Activated CD8-positive, alpha-beta memory T cell treated with anti-CD3 and anti-CD28 coated beads, Interleukin-2, amount 50 U/mL, for 24 hours (primary cell): ENCODE measurements around the gene INPP5B.
"Not testable (repeated sequence)": the region's sequence is repeated elsewhere in the genome, so short reads cannot be mapped to it uniquely, and the experiment has no call there.

Source experiments
- DNase-seq: peaks from one replicate; pipeline ENCODE4 v3.0.0-alpha.2; 2020; ENCODE audit errors: extremely low read depth

INPP5B gene

GRCh38 chr1:37914719-37915475 is 32.0 kb downstream of the INPP5B start:
- no peak for DNase-seq

GRCh38 chr1:37911478-37911877 is 35.4 kb downstream of the INPP5B start:
- not testable (repeated sequence) for DNase-seq

DNA sequence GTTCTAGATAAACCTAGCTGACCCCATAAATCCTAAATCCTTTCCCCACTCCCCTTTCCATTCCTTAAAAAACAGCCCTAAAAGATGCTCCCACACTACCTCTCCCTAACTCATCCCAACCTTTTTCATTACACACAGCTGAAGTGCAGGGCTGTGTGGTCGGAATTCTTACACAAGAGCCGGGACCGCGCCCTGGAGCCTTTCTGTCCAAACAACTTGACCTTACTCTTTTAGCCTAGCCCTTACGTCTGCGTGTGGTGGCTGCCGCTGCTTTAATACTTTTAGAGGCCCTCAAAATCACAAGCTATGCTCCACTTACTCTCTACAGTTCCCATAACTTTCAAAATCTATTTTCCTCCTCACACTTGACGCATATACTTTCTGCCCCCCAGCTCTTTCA is 36.0 kb downstream of the INPP5B start:
- DNase-seq, result not testable (repeated sequence)

DNA sequence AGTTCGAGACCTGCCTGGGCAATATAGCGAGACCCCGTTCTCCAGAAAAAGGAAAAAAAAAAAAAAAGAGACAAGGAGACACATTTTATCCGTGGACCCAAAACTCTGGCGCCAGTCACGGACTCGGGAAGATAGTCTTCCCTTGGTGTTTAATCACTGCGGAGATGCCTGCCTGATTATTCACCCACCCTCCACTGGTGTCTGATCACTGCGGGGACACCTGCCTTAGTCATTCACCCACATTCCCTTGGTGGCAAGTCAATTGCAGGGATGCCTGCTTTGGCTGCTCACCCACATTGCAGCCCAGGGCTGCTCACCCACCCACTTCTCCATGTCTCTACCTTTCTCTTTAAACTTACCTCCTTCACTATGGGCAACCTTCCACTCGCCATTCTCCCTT is 38.3 kb downstream of the INPP5B start:
- not testable (repeated sequence) for DNase-seq

DNA sequence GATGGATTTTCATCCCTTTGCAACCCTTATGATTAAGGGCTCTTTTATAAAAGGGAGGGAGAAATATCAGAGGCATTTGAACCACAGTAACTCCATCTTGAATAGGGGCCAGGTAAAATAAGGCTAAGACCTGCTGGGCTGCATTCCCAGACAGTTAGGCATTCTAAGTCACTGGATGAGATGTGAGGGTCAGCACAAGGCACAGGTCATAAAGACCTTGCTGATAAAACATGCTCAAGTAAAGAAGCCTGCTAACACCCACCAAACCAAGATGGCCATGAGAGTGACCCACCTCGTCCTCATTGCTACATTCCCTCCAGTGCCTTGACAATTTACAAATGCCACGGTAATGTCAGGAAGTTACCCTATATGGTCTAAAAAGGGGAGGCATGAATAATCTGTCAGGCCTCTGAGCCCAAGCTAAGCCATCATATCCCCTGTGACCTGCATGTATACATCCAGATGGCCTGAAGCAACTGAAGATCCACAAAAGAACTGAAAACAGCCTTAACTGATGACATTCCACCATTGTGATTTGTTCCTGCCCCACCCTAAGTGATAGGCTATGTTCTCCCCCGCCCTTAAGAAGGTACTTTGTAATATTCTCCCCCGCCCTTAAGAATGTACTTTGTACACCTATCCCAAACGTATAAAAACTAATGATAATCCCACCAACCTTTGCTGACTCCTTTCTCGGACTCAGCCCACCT is 39.3 kb downstream of the INPP5B start:
- DNase-seq, result not testable (repeated sequence)

DNA sequence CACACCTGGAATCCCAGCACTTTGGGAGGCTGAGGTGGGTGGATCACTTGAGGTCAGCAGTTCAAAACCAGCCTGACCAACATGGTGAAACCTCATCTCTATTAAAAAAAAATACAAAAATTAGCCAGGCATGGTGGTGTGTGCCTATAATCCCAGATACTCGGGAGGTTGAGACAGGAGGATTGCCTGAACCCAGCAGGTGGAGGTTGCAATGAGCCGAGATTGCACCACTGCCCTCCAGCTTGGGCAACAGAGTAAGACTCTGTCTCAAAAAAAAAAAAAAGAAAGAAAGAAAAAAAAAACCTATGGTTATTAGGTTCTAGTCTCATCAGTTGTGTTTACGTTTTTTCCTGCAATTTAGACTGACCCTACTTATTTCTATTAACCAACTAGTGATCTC is 40.3 kb downstream of the INPP5B start:
- not testable (repeated sequence) for DNase-seq

GRCh38 chr1:37905727-37906126 is 41.1 kb downstream of the INPP5B start:
- DNase-seq, result no peak

DNA sequence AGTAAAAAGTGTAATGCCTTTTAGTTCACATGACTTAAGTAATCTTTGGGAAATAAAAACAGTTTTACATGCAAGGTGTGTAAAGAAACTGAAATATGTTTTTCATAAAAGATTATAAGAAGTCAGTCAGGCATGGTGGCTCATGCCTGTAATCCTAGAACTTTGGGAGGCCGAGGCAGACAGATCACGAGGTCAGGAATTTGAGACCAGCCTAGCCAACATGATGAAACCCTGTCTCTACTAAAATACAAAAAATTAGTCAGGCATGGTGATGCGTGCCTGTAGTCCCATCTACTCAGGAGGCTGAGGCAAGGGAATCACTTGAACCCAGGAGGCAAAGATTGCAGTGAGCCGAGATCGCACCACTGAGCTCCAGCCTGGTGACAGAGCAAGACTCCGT is 42.9 kb downstream of the INPP5B start:
- not testable (repeated sequence) for DNase-seq

GRCh38 chr1:37902983-37903382 is 43.9 kb downstream of the INPP5B start:
- DNase-seq, result no peak

DNA sequence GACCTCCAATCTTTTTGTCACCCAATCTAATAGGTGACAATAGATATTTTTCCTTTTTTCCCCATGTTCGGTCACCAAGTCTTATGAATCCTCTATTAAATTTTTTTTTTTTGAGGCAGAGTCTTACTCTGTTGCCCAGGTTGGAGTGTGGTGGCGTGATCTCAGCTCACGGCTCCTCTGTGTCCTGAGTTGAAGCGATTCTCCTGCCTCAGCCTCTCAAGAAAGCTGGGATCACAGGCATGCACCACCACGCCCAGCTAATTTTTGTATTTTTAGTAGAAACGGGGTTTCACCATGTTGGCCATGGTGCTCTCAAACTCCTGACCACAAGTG is 45.0 kb downstream of the INPP5B start:
- no peak for DNase-seq

GRCh38 chr1:37901191-37901892 is 45.5 kb downstream of the INPP5B start:
- no peak for DNase-seq

- DNase-seq, result not testable (repeated sequence)
These were observed 49.3 kb downstream of the INPP5B start for GRCh38 chr1:37897563-37897962.

- DNase-seq, result no peak
These were observed 53.2 kb downstream of the INPP5B start for GRCh38 chr1:37893673-37894072.

DNA sequence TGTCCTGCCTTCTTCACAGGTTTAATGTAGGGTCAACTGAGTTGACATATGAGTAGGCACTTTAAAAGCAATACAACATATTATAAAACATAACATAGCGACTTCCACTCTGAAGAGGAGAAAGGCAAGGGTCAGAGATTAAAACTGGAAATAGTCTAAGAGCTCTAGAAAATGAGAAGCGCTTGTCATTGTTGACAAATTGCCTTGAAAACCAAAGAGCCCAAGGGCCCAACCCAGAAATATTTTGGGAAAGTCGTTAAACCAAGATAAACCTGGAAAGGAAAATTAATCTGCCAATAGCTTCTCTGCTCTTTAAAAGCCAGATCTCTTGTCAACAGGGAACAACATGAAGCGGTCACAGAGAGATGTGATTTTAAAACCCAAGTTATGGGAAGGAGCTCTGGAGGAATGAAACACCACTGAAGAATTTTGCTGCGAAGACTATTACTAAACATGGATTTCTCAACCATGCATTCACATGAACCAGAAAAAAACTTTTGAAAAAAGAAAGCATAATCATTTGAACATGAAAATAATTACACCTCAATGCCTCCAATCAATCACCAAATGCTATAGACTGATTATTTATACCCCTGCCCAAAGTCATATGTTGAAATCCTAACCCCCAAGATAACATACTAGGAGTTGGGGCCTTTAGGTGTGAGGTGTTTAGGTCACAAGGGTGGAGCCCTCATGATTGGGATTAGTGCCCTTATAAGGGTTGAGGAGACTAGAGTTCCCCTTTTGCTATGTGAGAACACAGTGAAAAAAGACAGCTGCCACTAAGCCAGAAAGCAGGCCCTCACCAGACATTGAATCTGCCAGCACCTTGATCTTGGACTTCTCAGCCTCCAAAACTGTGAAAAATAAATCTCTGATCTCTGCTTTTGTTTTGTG is 54.5 kb downstream of the INPP5B start:
- DNase-seq, result no peak

DNA sequence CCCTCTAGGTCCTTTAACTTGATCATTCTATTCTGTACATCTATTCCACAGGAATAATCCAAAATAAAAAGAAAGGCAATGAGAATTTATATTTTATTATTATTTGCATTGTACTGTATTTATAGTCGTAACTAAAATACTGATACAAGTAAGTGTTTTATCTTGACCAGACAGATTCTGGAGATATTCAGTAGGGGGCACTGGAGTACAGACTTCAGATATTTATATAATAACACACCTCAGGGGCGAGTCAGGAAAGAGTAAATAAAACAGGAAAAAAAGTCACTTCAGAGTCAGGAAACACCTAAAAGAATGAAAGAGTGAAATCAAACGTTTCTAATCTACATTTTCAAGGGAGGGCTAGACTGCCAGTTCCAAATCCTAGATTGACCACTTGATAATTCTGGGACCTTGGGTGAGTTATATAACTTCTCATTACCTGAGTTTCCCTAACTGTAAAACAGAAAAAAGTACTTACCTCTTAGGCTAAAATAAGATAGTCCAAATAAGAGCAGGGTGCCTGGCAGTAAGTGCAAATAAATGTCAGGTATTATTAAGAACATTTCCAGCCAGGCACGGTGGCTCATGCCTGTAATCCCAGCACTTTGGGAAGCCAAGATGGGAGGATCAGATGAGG is 56.4 kb downstream of the INPP5B start:
- no peak for DNase-seq

DNA sequence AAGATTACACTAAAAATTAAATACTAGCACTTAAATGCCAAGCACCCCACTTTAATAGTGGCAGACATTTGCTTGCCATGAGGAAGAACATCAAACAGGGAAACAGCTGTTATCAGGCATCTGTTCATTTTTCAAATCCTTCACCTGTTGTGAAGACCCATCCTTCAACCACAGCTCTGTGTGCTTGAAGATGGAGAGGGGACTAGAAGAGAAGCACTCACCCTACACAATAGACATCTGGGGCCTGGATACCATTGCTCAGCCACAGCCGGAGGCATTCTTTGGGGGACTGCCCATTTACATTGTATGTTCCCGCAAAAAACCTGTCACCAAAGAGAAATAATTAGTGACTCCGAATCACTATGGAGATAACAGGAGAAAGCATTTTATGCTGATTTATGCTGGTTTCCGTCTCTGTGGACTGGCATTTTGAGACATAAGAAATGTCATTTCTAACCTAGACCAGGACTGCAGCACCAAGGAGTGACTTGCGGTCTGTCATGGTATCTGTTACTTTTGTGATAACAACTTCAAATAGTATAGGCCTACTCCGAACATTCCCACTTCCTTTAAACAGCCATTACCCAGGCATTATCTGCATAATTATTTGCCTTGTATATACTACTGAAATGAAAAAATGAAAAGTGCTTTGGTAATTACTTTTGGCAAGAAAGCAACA is 58.7 kb downstream of the INPP5B start:
- no peak for DNase-seq

DNA sequence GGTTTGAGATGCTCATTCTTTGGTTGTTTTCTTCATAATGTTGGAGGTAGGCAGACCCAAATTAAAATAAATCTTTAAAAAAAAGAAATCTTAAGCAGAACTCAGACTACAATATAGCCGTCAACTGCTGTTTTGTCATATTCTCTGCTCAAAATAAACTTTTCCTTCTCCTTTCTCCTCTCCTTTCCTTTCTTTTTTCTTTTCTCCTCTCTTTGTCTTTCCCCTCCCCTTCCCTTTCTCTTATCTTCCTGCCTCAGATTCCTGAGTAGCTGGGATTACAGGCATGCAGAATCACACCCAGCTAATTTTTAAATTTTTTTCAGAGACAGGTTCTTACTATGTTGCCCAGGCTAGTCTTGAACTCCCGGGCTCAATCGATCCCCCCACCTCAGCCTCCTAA is 62.7 kb downstream of the INPP5B start:
- DNase-seq, result no peak

- DNase-seq, result no peak
These were observed 63.2 kb downstream of the INPP5B start for GRCh38 chr1:37883671-37884070.

DNA sequence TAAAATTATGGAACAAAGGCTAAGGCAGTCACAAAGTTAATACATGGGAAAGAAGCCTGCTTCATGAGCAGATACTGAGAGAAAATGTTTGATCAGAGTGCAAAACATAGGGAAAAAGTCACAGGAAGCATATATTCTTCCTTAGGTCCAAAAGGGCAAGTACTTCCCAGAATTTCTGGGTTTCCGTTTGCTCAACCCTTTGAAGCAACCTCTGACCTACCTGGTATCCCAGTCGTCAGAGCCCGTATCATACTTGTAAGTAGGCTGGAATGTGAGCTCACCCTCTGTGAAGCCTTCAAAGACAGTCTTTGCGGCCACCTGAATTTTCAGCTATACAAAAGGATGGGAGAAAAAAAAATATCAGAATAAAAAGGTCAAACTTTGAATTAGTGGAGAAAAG is 67.0 kb downstream of the INPP5B start:
- DNase-seq, result no peak

- DNase-seq, result no peak
These were observed 68.8 kb downstream of the INPP5B start for GRCh38 chr1:37878071-37878470.

- no peak for DNase-seq
These were observed 71.0 kb downstream of the INPP5B start for GRCh38 chr1:37875833-37876232.
